IPS-NIHi11 (cell line): ENCODE data around the gene CDH12.
"Not testable (repeated sequence)": the region's sequence is repeated elsewhere in the genome, so short reads cannot be mapped to it uniquely, and the experiment has no call there.

Experiments used
- DNase-seq: peaks from one replicate; pipeline ENCODE4 v3.0.0; 2012; ENCODE audit warnings: mixed read lengths, low spot score

The CDH12 gene

DNA sequence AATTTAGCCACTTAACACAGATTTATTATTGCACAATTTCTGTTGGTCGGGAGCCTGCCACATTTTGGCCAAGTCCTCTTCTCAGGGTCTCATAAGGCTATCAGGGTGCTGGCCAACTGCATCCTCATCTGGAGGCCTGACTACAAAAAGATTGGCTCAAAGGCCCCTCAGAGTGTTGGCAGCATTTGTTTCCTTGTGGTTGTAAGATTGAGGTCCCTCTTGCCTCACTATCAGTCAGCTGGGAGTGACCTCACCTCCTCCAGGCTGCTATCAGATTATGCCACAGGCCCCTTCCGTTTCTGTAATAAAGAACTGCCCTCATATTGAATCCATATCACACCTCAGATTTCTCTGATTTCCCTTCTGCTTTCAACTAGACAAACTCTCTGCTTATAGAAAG, 698.4 kb downstream of the CDH12 start:
- DNase-seq = not testable (repeated sequence)

DNA sequence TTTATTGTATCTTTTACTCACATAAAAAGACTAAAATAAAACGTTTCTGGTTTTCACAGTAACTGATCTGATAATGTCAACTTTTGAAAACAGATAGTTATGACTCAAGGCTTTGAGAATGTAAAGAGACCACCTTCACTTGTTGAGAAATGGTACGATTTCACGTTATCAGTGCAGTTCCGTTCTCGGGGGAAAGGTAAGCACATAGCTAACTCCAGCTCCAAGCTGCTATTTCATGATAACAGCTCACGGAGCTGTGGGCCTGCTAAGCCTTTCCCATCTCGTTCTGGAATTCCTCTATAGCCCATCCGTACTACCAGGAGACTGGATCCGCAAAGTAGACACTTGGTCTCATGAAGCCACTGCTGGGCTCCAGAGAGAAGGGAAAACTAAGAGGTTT, 701.3 kb downstream of the CDH12 start:
- not testable (repeated sequence) for DNase-seq

DNA sequence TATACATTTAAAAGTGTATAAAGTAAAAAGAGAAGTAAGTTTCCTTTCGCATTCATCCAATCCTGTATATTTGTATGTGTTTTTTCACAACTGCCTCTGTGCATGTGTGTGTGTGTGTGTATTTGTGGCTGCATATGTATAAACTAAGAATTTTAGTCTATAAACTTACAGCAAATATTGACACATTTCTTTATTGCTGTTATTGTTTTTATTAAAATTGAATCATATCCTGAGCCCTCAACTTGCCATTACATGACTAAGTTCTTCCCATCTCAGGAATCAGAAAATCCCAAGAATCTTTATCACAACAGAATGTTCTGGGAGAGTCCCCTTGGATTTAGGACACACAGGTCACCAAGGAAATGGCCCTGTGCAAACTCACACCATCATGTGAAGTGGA, 712.7 kb downstream of the CDH12 start:
- not testable (repeated sequence) for DNase-seq

DNA sequence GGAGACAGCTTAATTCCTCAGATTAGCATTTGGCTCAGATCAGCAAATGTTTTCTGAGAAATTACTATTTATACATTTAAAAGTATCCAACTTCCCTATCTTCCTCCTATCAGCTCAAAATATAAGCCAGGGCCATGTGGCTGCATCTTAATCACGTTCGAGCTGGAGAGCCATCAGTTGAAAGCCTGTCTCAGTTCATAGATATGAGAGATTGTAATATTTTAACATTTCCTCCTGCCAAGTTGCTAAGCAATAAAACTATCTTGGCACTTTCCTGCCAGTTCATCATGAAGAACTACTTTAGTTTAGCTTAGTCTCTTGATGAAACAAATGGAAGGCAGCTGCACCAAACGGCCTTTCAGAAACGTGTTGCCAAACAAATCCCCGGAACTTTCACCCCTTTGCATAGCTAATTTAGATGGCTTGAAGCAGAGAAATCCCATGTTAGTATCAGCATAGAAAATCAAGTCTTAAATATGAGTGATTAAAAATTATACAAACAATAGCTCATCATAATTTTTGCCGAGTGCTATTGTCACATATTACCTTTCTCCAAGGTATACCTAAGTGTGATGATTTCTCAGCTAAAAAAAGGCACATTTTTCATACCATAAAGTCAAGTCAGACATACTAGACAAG, 713.4 kb downstream of the CDH12 start:
- DNase-seq = not testable (repeated sequence)

DNA sequence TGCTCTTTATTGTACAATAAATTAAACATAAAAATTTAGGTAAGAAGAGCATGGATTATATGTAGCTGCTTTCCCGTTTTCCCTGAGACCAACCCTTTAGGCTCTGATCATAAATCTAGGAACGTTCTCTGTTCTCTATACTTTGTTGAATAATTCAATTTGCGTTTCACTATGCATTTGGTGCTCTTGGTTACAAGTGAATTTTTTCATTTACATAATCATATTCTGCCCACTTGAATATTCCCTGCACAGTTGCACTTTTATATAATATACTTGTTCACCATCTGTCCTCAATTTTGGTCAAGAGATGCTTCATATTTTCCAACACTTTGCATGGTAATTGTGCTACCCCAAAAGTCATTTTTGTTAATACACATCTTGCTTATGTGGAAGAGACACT, 741.8 kb downstream of the CDH12 start:
- no peak for DNase-seq

DNA sequence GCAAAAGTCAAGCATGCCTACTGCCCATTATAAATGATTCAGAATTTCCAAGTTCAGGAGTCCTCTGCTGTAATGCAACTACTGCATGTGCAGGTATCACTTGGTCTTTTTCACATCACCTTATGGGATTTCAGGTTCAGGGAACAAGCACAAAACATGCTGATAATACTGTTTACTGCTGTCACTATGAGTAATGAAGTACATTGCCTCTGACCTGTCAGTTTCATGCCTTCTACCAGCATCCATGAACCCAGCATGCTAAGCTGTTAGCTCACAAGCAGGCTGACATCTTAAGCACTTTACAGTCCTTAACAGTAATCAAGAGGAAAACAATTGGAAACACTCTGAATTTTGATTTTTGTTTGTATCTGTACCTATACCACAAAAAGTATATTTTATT, 743.8 kb downstream of the CDH12 start:
- no peak for DNase-seq

DNA sequence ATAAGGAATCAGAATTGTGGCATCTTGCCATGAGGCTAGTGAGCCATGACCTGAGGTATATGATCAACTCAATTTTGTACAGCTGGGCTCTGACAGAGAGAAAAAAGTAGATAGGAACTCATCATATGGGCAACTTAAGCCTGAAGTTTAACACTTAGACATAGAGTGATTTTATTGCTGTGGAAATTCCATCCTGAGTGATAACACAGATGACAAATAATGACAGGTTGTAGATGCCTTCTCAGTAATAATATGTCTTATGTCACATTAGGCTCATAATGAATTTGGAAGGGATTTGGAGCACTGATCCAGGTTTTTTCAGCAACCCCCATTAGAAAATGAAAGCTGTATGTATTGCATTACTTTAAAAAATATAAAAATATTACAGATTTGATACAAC, 744.6 kb downstream of the CDH12 start:
- no peak for DNase-seq

DNA sequence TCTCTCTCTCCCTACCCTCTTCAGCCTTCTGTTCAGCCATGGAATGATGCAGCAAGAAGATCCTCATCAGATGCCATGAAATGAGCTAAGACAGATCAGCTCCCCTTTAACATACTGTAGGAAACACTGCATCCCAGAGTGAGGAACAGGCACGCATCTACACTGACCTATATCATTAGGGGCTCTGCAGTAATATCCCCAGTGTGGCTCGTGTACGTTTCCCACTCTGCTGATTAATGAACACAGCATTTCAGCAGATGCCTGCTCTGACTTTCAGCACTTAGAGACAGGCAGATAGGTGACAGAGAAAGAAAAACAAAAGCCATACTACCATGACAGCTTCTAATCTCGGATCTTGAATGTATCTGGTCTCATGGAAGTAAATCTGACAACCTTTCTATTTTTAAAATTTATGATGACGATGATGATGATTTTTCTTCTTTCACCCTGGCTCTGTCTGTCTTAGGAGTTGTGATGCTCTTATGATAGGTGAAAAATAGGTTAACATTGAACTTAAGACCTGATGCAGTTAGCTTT, 750.3 kb downstream of the CDH12 start:
- DNase-seq = no peak

DNA sequence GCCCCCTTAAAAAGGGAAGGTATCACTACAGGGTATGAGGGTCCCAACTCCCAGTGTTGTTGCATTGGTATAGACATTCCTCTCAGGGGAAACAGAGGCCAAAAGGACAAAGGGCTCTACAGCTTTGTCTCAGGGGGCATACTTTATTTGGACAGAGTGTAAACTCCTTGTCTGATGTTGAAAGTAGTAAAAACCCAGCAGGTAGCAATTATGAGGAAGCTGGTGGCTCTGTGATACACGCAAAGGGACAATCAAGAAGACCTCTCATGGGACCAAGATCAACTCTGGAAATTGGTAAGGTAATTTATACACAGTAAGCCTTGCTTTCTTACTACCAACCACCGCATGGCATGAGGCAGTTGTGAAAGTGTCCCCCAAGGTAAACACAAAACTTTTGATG, 764.6 kb downstream of the CDH12 start:
- no peak for DNase-seq

DNA sequence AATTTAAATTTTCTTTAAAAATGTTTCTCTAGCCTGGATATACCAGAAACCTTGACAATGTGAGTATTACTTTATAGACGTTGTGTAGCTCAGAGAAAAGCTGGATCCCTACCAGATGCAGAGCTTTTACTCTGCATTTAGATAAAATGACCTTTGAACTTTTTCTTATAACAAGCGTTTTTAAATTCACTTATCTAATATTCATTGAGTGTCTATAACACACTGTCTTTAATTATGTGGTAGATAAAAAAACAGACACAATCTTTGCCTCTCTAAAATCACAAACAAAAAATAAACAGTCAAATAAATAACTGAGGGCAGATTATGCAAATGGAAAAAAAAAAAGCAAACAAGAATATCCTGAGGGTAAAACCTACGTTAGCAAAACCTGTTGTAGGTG, 773.6 kb downstream of the CDH12 start:
- no peak for DNase-seq

DNA sequence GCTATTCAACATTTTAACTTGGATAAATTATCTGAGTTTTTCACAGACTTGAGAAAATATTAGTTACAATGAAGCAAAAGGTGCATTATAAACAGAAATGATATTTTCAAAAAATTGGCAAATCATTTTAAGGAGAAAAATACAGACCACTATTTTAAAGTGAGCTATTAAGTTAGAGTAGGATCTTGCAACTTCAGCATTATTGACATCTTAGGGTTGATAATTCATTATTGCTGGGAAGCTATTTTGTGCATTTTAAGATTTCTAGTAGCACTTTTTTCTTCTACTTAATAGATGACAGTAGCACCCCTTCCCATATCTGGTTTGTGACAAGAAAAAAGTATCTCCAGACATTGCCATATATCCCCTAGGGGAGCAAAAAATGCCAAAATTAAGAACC, 774.1 kb downstream of the CDH12 start:
- no peak for DNase-seq

DNA sequence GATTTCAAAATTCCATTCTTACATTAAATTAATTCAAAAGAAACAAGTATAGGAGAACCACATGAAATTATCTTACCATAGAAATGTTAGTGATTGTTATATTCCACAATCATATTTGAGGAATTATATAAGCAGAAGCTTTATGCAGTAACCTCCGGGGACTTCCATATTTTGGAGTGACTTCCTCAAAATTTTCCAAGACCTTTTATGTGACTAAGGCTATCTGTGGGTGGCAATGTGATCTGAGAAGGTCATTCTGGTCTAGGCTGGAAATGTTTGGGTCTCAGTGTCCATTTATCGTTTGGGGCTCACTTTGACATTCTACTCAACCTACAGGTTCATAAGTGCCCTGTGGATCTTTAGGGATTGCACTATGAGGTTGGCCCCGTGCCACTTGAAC, 776.6 kb downstream of the CDH12 start:
- DNase-seq = no peak

DNA sequence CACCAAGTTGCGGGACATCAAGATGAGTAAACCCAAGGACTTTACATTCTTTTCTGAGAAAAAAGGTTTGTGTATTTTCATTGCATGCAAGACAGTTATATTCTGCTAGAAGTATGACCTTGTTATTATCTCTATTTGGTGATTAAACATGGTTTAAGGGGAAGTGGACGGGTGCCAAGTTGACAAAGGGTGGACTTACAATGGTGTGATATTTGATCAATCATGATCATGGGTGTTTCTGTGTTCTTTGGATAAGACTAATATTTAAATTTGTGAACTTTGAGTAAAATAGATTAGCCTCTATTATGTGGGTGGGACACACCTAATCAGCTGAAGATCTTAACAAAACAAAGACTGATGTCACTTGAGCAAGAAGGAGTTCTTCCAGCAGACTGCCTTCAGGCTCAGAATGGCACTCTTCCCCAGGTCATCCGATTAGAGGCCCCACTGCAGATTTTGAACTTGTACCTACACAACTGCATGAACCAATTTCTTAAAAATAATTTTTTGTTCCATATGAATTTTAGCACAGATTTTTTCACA, 782.9 kb downstream of the CDH12 start:
- DNase-seq = no peak

DNA sequence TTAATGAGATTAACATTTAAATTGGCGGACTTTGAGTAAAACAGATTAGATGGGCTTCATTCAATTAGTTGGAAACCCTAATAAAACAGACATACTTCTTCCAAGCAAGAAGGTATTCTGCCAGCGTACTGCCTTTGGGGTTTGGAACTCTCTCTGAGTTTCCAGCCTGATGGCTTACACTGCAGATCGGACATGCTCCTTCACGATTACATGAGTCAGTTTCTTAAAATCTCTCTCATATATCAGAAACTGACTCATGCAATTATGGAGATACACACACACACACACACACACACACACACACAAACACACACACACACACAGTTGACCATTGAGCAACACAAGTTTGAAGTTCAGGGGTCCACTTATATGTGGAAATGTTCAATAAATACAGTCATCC, 789.4 kb downstream of the CDH12 start:
- no peak for DNase-seq

DNA sequence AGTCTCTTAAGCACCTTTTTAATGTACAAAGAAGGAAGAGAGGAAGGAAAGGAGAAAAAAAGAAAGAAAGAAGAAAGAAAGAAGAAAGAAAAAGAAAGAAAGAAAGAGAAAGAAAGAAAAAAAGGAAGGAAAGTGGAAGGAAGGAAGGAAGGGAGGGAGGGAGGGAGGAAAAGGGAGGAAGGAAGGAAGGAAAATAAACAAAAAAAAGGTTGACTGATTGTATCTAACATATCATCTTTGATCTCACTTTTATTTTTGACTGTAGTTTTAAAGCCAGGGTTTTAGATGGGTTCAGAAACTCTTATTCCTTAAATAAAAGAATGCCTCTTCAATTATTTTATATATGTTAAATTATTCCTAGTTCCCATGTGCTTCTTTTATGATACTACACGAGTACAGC, 794.5 kb downstream of the CDH12 start:
- DNase-seq = no peak

DNA sequence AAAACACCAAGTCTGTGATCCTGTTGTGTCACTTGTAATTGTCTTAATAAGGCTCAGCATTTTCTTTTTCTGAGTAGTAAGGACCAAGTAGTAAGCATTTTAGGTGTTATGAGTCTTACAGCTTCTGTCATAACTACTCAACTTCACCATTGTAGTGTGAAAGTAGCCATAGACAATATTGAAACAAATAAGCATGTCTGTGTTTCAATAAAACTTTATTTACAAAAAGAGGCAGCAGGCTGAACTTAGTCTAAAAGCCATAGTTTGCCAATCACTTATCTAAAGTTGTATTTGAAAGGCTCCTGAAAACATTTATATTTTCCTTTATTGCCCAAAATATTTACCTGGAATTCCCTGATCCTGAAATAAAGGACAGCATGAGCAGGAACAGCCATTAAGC, 796.1 kb downstream of the CDH12 start:
- no peak for DNase-seq

DNA sequence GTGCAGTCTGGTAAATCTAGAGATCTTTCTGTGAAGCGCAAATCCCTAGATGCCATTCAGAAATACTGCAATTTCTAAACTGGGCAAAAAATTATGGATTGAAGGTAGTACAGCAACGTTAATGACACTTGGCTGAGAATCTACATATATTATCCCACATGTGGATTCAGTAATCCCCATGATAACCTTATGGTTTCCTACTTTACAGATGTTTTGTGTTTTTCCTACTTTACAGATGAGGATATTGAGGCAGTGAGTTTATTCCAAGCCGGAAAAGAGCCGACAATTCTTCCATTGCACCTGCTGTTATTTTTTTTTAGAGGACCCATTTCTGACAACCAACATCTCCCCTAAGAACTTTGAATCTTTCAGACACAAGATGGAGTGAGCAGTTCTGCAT, 796.5 kb downstream of the CDH12 start:
- DNase-seq = no peak

DNA sequence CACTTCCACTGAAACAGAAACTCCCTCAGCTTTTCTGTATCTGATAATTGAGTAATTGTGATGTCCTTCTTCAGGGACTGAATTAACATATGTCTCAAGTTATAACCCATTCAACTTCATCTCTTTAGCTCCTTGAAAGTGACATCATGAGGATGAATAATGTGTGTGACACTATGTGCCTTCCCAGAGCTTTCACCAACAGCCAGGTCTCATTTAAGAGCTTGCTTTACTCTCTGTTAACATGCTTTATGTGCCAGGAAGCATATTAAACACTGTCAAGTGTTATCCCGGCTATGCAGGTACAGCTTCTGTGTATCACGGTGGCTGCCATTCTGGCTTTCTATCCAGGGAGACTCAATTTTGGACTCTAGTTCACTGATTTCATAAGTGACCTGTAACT, 799.9 kb downstream of the CDH12 start:
- DNase-seq = no peak

DNA sequence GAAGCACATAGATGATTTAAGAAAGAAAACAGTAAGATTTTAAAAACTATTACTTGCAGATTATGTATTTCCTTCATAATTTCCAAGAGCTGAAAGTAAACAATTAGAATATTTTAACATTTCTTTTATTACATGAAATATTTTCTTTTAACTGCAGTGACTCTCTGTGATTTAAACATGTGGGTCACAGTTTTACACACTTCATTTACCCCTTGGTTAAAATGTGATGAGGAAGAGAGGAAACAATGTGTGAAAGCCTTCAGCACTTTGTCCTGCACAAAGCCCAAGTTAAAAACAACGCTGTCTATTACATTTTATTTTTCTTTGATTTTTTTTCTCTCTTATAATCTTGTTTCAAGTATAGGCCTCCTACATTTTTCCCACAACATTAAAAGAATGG, 801.3 kb downstream of the CDH12 start:
- no peak for DNase-seq

DNA sequence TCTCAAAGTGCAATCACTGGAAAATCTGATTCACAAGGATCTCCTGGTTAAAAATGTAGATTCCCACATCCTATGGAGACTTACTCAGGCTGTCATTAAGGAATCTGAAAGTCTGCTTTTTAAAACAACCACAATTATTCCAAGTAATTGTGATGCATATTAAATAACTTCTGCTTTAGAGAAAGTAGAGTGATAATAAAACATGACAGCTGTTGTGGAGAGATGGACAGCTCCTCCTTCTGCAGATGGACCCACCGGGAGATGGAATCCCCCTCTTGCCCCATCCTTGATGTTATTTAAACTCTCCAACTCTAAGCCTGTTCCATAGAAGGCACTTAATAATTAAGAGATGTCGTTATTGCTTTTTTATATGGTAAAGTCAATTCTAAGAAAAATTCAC, 802.2 kb downstream of the CDH12 start:
- DNase-seq = no peak

DNA sequence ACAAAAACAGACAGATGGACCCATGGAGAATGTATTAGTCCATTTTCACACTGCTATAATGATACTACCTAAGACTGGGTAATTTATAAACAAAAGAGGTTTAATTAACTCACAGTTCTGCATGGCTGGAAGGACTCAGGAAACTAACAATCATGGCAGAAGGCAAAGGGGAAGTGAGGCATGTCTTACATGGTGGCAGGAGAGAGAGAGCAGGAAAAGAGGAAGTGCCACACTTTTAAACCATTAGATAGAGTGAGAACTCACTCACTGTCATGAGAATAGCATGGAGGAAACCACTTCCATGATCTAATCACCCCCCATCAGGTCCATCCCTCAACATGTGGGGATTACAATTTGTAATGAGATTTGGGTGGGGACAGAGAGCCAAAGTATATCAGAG, 808.9 kb downstream of the CDH12 start:
- DNase-seq = no peak

DNA sequence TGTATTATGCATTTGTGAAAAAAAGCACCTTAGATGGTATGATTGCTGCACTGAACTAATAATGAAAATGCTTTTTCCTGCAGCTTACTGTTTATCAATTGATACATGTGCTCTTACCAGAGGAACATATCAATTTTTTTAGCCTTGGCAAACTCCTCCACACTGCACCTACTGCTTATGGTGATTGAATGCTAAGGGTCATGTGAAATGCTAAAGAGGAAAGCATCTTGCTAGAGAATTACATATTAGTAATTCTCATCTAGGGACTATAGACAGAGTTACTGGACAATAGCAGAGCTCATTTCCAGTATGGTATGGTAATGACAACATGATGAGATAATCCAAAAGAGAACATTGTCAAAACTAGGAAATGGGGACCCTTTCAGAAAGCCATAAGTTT, 817.1 kb downstream of the CDH12 start:
- DNase-seq = no peak

DNA sequence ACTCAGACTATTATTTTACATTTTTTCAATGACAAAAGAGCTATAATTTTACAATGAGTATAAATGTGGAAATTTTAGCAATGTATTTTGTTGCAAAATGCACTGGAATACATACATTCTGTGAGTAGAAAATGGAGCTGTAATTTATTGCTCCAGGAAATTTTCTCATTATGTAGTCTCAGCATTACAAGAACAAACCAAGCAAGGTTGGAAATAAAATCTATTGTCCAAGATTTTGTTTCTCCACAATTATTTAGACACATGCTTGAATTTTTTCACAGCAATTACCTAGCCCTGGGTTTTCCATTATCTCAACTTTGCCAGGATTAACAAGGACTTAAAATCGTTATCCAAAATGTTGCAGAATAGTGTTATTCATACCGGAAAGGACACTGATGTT, 820.1 kb downstream of the CDH12 start:
- DNase-seq = no peak

DNA sequence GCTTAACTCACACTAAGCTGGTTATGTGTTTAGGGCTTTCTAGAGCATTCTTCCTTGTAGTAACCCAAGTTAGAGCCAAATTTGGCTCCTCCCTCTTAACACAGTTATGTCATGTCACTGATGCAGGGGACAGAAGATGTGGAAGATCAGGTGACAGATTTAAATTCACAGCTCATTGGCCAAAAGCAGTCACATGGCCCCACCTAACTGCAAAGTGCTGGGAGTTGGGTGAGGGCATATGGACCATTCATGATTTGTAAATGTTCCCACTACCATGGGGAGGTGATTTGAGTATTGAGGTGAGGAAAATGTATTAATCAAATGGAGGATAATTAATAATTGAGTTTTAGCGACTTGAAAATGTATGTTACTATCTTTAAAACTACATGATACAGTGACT, 829.4 kb downstream of the CDH12 start:
- no peak for DNase-seq
